Peyer's patch (tissue), 4 donors: ENCODE measurements around the gene LEMD2. TPM values are rescaled to one million over a fixed set of nuclear protein-coding genes. Genes with fewer than 3 reads are reported as not detected.

Experiments
- DNase-seq, 3 donors: peaks; one replicate each; pipeline ENCODE4 v3.0.0-alpha.2; 2017 to 2019
- H3K27ac ChIP-seq, 4 donors: fragments of 200-600 bp; sonication (generic); one replicate each; pipeline ENCODE4 v1.5.1; 2016 to 2019
- H3K27me3 ChIP-seq, 2 donors: fragments of 200-600 bp; sonication (generic); one replicate each; pipeline ENCODE4 v1.5.1; 2019
- H3K36me3 ChIP-seq, 3 donors: fragments of 200-600 bp; sonication (generic); one replicate each; pipeline ENCODE4 v1.5.1; 2016 to 2019
- H3K4me1 ChIP-seq, 4 donors: fragments of 200-600 bp; sonication (generic); one replicate each; pipeline ENCODE4 v1.5.1; 2016 to 2019
- H3K4me3 ChIP-seq, 4 donors: fragments of 200-600 bp; sonication (generic); 1 replicate in 3 of 4; 2 replicates in 1 of 4; pipeline ENCODE4 v1.5.1; 2016 to 2019; ENCODE audit warnings: mild to moderate bottlenecking in 1 of 4
- H3K9me3 ChIP-seq, 4 donors: fragments of 200-600 bp; sonication (generic); one replicate each; pipeline ENCODE4 v1.5.1; 2016 to 2019; ENCODE audit warnings: mild to moderate bottlenecking in 1 of 4
- CTCF ChIP-seq, 6 experiments: fragments of 450-650 bp in 4 of 6; fragments of 200-600 bp in 2 of 6; sonication (generic) in 1 of 6; IDR thresholded peaks; one replicate each; pipeline ENCODE4 v1.5.1; 2017 to 2019; ENCODE audit warnings: antibody characterized with exemption in 6 of 6, mild to moderate bottlenecking in 3 of 6, moderate library complexity in 1 of 6
- POLR2A ChIP-seq, 2 donors: fragments of 450-650 bp; IDR thresholded peaks; one replicate each; pipeline ENCODE4 v1.5.1; 2017; ENCODE audit warnings: antibody characterized with exemption in 2 of 2, mild to moderate bottlenecking in 2 of 2, moderate library complexity in 2 of 2
- total RNA-seq, 4 donors: library from RNA; depleted of rRNA; stranded (reverse); fragments of >200 nt; gene quantifications; one replicate each; pipeline ENCODE4 v1.1.0, GENCODE V29; 2016

The LEMD2 gene
- total RNA-seq, 4 donors from 2014 or later: 53.8 to 85.3 (median 75.8) TPM

- Histone ChIP-seq H3K9me3 (no peaks in the 10 kb centered on the region), H3K4me1 (peaks cover 0 to 2% (median 0%) of the 10 kb centered on the region in 4 donors), H3K27ac (no peak overlapping the region), H3K27me3 (no peaks in the 10 kb centered on the region), H3K4me3 (no peak overlapping the region), H3K36me3 (no peaks in the 10 kb centered on the region)
- no peak for TF ChIP-seq POLR2A (IDR thresholded peaks at IDR 0.05)
- TF ChIP-seq CTCF (IDR thresholded peaks at IDR 0.05): no peak
- no peak for DNase-seq
Observed at GRCh38 chr6:33802186-33802958, 13.4 kb upstream of the LEMD2 start.

GRCh38 chr6:33801611-33802010 lies 12.7 kb upstream of the LEMD2 start:
- no peak overlapping the region for H3K27ac ChIP-seq
- TF ChIP-seq POLR2A (IDR thresholded peaks at IDR 0.05) (no peak), CTCF (IDR thresholded peaks at IDR 0.05) (no peak)
- no peaks in the 10 kb centered on the region for H3K4me1 ChIP-seq
- H3K27me3 ChIP-seq: no peaks in the 10 kb centered on the region
- DNase-seq: no peak
- H3K4me3 ChIP-seq: no peak overlapping the region
- H3K9me3 ChIP-seq: no peaks in the 10 kb centered on the region
- no peaks in the 10 kb centered on the region for H3K36me3 ChIP-seq

GRCh38 chr6:33800248-33800969 lies 11.5 kb upstream of the LEMD2 start:
- DNase-seq: no peak
- Histone ChIP-seq H3K9me3 (no peaks in the 10 kb centered on the region), H3K36me3 (no peaks in the 10 kb centered on the region), H3K4me1 (no peaks in the 10 kb centered on the region), H3K27me3 (no peaks in the 10 kb centered on the region), H3K27ac (no peak overlapping the region), H3K4me3 (no peak overlapping the region)
- TF ChIP-seq CTCF (IDR thresholded peaks at IDR 0.05): no peak
- no peak for TF ChIP-seq POLR2A (IDR thresholded peaks at IDR 0.05)

- Histone ChIP-seq H3K36me3 (no peaks in the 10 kb centered on the region), H3K27me3 (no peaks in the 10 kb centered on the region), H3K27ac (no peak overlapping the region), H3K4me1 (peaks cover 0 to 3% (median 0%) of the 10 kb centered on the region in 4 donors), H3K4me3 (no peak overlapping the region), H3K9me3 (no peaks in the 10 kb centered on the region)
- TF ChIP-seq CTCF (IDR thresholded peaks at IDR 0.05) (no peak), POLR2A (IDR thresholded peaks at IDR 0.05) (no peak)
- no peak for DNase-seq
Observed at GRCh38 chr6:33799454-33800113, 10.7 kb upstream of the LEMD2 start.

GRCh38 chr6:33798343-33798848 lies 9.5 kb upstream of the LEMD2 start:
- Histone ChIP-seq H3K4me1 (peaks cover 0 to 9% (median 0%) of the 10 kb centered on the region in 4 donors), H3K36me3 (no peaks in the 10 kb centered on the region), H3K4me3 (no peak overlapping the region), H3K27me3 (no peaks in the 10 kb centered on the region), H3K9me3 (no peaks in the 10 kb centered on the region), H3K27ac (no peak overlapping the region)
- TF ChIP-seq CTCF (IDR thresholded peaks at IDR 0.05) (no peak), POLR2A (IDR thresholded peaks at IDR 0.05) (no peak)
- DNase-seq: no peak
